Smooth muscle cell (in vitro differentiated cells): ENCODE results near the gene PDHB. TPM values are rescaled to one million over a fixed set of nuclear protein-coding genes. Genes with fewer than 3 reads are reported as not detected.
A peak's percentile ranks its signal among the peaks of the same experiment; 100 is the strongest.

Experiments used
- DNase-seq: peaks from one replicate; lab custom pipeline; 2025; ENCODE audit not compliant: unreplicated experiment; lab: John Stamatoyannopoulos, UW
- H2AFZ ChIP-seq: fragments of 200-600 bp; sonication (generic); 2 replicates; pipeline ENCODE4 v1.6.0; 2016; ENCODE audit warnings: antibody characterized with exemption, low read depth, mild to moderate bottlenecking
- H3F3A ChIP-seq: fragments of 200-600 bp; sonication (generic); 2 replicates; pipeline ENCODE4 v1.6.0; 2017; ENCODE audit warnings: antibody characterized with exemption, low read depth
- H3K27ac ChIP-seq: fragments of 200-600 bp; sonication (generic); 2 replicates; pipeline ENCODE4 v1.5.1; 2016; ENCODE audit warnings: low read depth, mild to moderate bottlenecking
- H3K27me3 ChIP-seq: fragments of 200-600 bp; sonication (generic); 2 replicates; pipeline ENCODE4 v1.6.1; 2016; ENCODE audit warnings: low read depth, mild to moderate bottlenecking
- H3K36me3 ChIP-seq: fragments of 200-600 bp; sonication (generic); 2 replicates; pipeline ENCODE4 v1.5.1; 2016; ENCODE audit warnings: low read depth
- H3K4me1 ChIP-seq: fragments of 200-600 bp; sonication (generic); 2 replicates; pipeline ENCODE4 v1.5.1; 2016; ENCODE audit warnings: low read depth
- H3K4me2 ChIP-seq: fragments of 200-600 bp; sonication (generic); 2 replicates; pipeline ENCODE4 v1.6.0; 2016; ENCODE audit warnings: mild to moderate bottlenecking
- H3K4me3 ChIP-seq: fragments of 200-600 bp; sonication (generic); 2 replicates; pipeline ENCODE4 v1.5.1; 2016; ENCODE audit warnings: mild to moderate bottlenecking
- H3K79me2 ChIP-seq: fragments of 200-600 bp; sonication (generic); 2 replicates; pipeline ENCODE4 v1.6.0; 2016; ENCODE audit warnings: low read depth, mild to moderate bottlenecking
- H3K9ac ChIP-seq: fragments of 200-600 bp; sonication (generic); 2 replicates; pipeline ENCODE4 v1.6.0; 2016; ENCODE audit warnings: low read depth
- H3K9me3 ChIP-seq: fragments of 200-600 bp; sonication (generic); replicated peaks from 2 replicates; pipeline ENCODE4 v1.5.1; 2016; ENCODE audit warnings: low read depth
- H4K20me1 ChIP-seq: fragments of 200-600 bp; sonication (generic); 2 replicates; pipeline ENCODE4 v1.6.0; 2016; ENCODE audit warnings: low read depth
- CTCF ChIP-seq: fragments of 200-600 bp; sonication (generic); IDR thresholded peaks from 2 replicates; pipeline ENCODE4 v1.5.1; 2017; ENCODE audit warnings: borderline replicate concordance, mild to moderate bottlenecking, antibody characterized with exemption; ENCODE audit not compliant: insufficient read depth, poor library complexity, severe bottlenecking
- WGBS: methylation state at CpG from one replicate; pipeline ENCODE4 v1.1.7; 2016; ENCODE audit warnings: low lambda C conversion rate; 5-methylcytosine and 5-hydroxymethylcytosine counted together
- polyA plus RNA-seq: library from polyadenylated mRNA; unstranded; fragments of >200 nt; fragmentation: Nextera tagmentation; extraction: Ambion mirVana; gene quantifications from 2 replicates; pipeline ENCODE4 v1.2.1, GENCODE V29; 2016
- total RNA-seq: library from RNA; depleted of rRNA; stranded (reverse); fragments of >200 nt; gene quantifications from 2 replicates; pipeline ENCODE4 v1.2.3, GENCODE V29; 2014

The PDHB gene
- total and polyA plus RNA-seq, 2 experiments from 2014 or later: 123 to 128 TPM

- Histone ChIP-seq H3K36me3 (no peaks in the 10 kb centered on the region), H3K27me3 (no peaks in the 10 kb centered on the region), H3K9me3 (no peaks in the 10 kb centered on the region), H2AFZ (no peak overlapping the region), H4K20me1 (no peaks in the 10 kb centered on the region), H3K79me2 (no peaks in the 10 kb centered on the region), H3K4me3 (no peak overlapping the region), H3K27ac (no peak overlapping the region), H3K9ac (no peak overlapping the region), H3K4me1 (peaks cover 12% of the 10 kb centered on the region), H3F3A (peaks cover 3% of the 10 kb centered on the region), H3K4me2 (peak overlapping the region; percentile 74)
- 50% methylated on average over 10 of the region's 10 CpGs for WGBS
- no peak for TF ChIP-seq CTCF
- no peak for DNase-seq
Observed at GRCh38 chr3:58471025-58471887, 37.6 kb upstream of the PDHB start.

GRCh38 chr3:58470363-58471024 lies 36.9 kb upstream of the PDHB start:
- H3K27ac ChIP-seq: no peak overlapping the region
- no peaks in the 10 kb centered on the region for H3K36me3 ChIP-seq
- no peaks in the 10 kb centered on the region for H3K9me3 ChIP-seq
- no peaks in the 10 kb centered on the region for H4K20me1 ChIP-seq
- H3K4me2 ChIP-seq: peak overlapping the region; percentile 74
- peaks cover 3% of the 10 kb centered on the region for H3F3A ChIP-seq
- no peak overlapping the region for H3K9ac ChIP-seq
- no peaks in the 10 kb centered on the region for H3K27me3 ChIP-seq
- TF ChIP-seq CTCF: no peak
- peaks cover 12% of the 10 kb centered on the region for H3K4me1 ChIP-seq
- 95% methylated on average over 12 of the region's 12 CpGs for WGBS
- no peak for DNase-seq
- H3K4me3 ChIP-seq: no peak overlapping the region
- H3K79me2 ChIP-seq: no peaks in the 10 kb centered on the region
- H2AFZ ChIP-seq: no peak overlapping the region

- WGBS: 36% methylated on average over 4 of the region's 4 CpGs
- Histone ChIP-seq H3K79me2 (no peaks in the 10 kb centered on the region), H3F3A (peaks cover 3% of the 10 kb centered on the region), H3K4me1 (peaks cover 12% of the 10 kb centered on the region), H3K9ac (no peak overlapping the region), H2AFZ (no peak overlapping the region), H3K9me3 (no peaks in the 10 kb centered on the region), H3K36me3 (no peaks in the 10 kb centered on the region), H3K27me3 (no peaks in the 10 kb centered on the region), H3K4me2 (no peak overlapping the region), H4K20me1 (no peaks in the 10 kb centered on the region), H3K27ac (no peak overlapping the region), H3K4me3 (no peak overlapping the region)
- TF ChIP-seq CTCF: no peak
- no peak for DNase-seq
Observed at GRCh38 chr3:58469096-58469495, 35.5 kb upstream of the PDHB start.
